Middle frontal gyrus (tissue), 1 donor: Measurements from ENCODE around the gene CORO7.
A peak's percentile ranks its signal among the peaks of the same experiment; 100 is the strongest.

Source experiments
- DNase-seq: peaks from one replicate; pipeline ENCODE4 v3.0.0-alpha.2; 2015; ENCODE audit warnings: low spot score; ENCODE audit errors: extremely low spot score

CORO7 gene

GRCh38 chr16:4385066-4385788 lies 31.2 kb downstream of the CORO7 start:
- no peak for DNase-seq

GRCh38 chr16:4384509-4384942 lies 31.9 kb downstream of the CORO7 start:
- no peak for DNase-seq

GRCh38 chr16:4383591-4384444 lies 32.6 kb downstream of the CORO7 start:
- no peak for DNase-seq

- DNase-seq: no peak
These were observed 33.5 kb downstream of the CORO7 start for GRCh38 chr16:4382795-4383357.

- DNase-seq: no peak
These were observed 34.2 kb downstream of the CORO7 start for GRCh38 chr16:4381935-4382794.

GRCh38 chr16:4381072-4381934 lies 35.1 kb downstream of the CORO7 start:
- DNase-seq: no peak

GRCh38 chr16:4380119-4381063 lies 36.0 kb downstream of the CORO7 start:
- DNase-seq: no peak

GRCh38 chr16:4378999-4379690 lies 37.3 kb downstream of the CORO7 start:
- DNase-seq: no peak

GRCh38 chr16:4378161-4378666 lies 38.2 kb downstream of the CORO7 start:
- no peak for DNase-seq

GRCh38 chr16:4377573-4378154 lies 38.7 kb downstream of the CORO7 start:
- DNase-seq: no peak

- no peak for DNase-seq
These were observed 39.4 kb downstream of the CORO7 start for GRCh38 chr16:4376893-4377572.

GRCh38 chr16:4376126-4376892 lies 40.1 kb downstream of the CORO7 start:
- peak; percentile 58 for DNase-seq

- no peak for DNase-seq
These were observed 40.7 kb downstream of the CORO7 start for GRCh38 chr16:4375717-4376116.

- DNase-seq: no peak
These were observed 42.3 kb downstream of the CORO7 start for GRCh38 chr16:4373909-4374742.

- no peak for DNase-seq
These were observed 43.0 kb downstream of the CORO7 start for GRCh38 chr16:4373356-4373908.
